Activated B cell treated with CpG ODN at 0.5 μM for 24 hours (primary cell): ENCODE measurements around the gene FBXL7. TPM values are rescaled to one million over a fixed set of nuclear protein-coding genes. Genes with fewer than 3 reads are reported as not detected.

Experiments
- ATAC-seq: fragments of 200-7000 bp; cut with Tn5 transposase; one replicate; pipeline ENCODE4 v1.10.0; 2021; ENCODE audit warnings: low read depth, mild to moderate bottlenecking, moderate library complexity
- CTCF ChIA-PET: fragments of 350-600 bp; sonication (Branson Sonifier 250); formaldehyde crosslinking; loops from one replicate; lab custom pipeline; 2021; ENCODE audit warnings: antibody characterized with exemption; lab: Charles Lee
- POLR2A ChIA-PET: fragments of 350-600 bp; sonication (Branson Sonifier 250); formaldehyde crosslinking; loops from one replicate; lab custom pipeline; 2021; ENCODE audit warnings: antibody characterized with exemption; lab: Charles Lee
- DNase-seq: peaks from one replicate; pipeline ENCODE4 v3.0.0; 2022
- H3K27ac Mint-ChIP-seq: one replicate; pipeline ENCODE4 v1.8.0; 2020; ENCODE audit warnings: mixed read lengths
- H3K27me3 Mint-ChIP-seq: one replicate; pipeline ENCODE4 v1.8.0; 2021; ENCODE audit warnings: mixed read lengths
- H3K36me3 Mint-ChIP-seq: one replicate; pipeline ENCODE4 v1.8.0; 2021; ENCODE audit warnings: low read depth, mixed read lengths
- H3K4me1 Mint-ChIP-seq: one replicate; pipeline ENCODE4 v1.8.0; 2021; ENCODE audit warnings: mixed read lengths
- H3K4me3 Mint-ChIP-seq: one replicate; pipeline ENCODE4 v1.8.0; 2020; ENCODE audit warnings: mild to moderate bottlenecking, mixed read lengths
- H3K9me3 Mint-ChIP-seq: one replicate; pipeline ENCODE4 v1.8.0; 2020; ENCODE audit warnings: mixed read lengths
- CTCF ChIP-seq: fragments of 200-600 bp; IDR thresholded peaks from one replicate; pipeline ENCODE4 v1.8.0; 2022; ENCODE audit warnings: antibody characterized with exemption, mild to moderate bottlenecking
- intact Hi-C: fragments of 100-400 bp; cut with micrococcal nuclease; formaldehyde crosslinking; loops from one replicate; pipeline ENCODE4 v1.15.1; 2024
- total RNA-seq: library from RNA; stranded (reverse); gene quantifications from 2 replicates; pipeline ENCODE4 v1.2.3, GENCODE V29; 2022

FBXL7 gene
- total RNA-seq, 1 donor from 2014 or later: not detected

DNA sequence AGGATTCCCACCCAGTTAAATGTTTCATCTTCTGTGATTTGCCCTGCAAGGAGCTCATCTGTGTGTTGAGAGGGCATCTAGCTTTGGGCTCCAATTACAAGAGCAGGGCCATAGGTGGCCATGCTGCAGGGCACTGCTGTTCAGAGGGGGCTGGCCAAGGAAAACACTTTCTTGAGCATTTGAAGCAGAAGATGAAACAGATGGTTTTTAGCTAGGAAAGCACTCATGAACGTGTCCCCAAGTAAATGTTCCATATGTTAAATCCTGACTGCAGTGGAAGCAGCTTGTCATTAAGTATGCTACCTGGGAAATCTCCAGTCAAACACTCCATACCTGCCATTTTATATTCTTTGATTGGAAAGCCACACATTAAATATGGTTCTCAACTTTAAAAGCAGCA lies 176.6 kb downstream of the FBXL7 start:
- H3K27me3 Mint-ChIP-seq: no peaks in the 10 kb centered on the region
- H3K27ac Mint-ChIP-seq: no peak overlapping the region
- ATAC-seq (no peak), DNase-seq (no peak)
- POLR2A ChIA-PET: no interaction called here
- no peak overlapping the region for H3K4me3 Mint-ChIP-seq
- H3K4me1 Mint-ChIP-seq: no peaks in the 10 kb centered on the region
- intact Hi-C loops: no loop called here
- no peak for TF ChIP-seq CTCF
- peaks cover 6% of the 10 kb centered on the region for H3K9me3 Mint-ChIP-seq
- CTCF ChIA-PET: no interaction called here
- H3K36me3 Mint-ChIP-seq: no peaks in the 10 kb centered on the region

- H3K36me3 Mint-ChIP-seq: no peaks in the 10 kb centered on the region
- intact Hi-C loops: no loop called here
- no peak for ATAC-seq
Measured at GRCh38 chr5:15679161-15679560, 179.2 kb downstream of the FBXL7 start.

GRCh38 chr5:15680455-15680854 lies 180.5 kb downstream of the FBXL7 start:
- ATAC-seq (no peak), DNase-seq (no peak)
- Mint-ChIP-seq H3K36me3 (no peaks in the 10 kb centered on the region), H3K27me3 (no peaks in the 10 kb centered on the region), H3K4me3 (no peak overlapping the region), H3K4me1 (no peaks in the 10 kb centered on the region), H3K9me3 (peaks cover 6% of the 10 kb centered on the region), H3K27ac (no peak overlapping the region)
- ChIA-PET POLR2A (no interaction called here), CTCF (no interaction called here)
- TF ChIP-seq CTCF: no peak
- intact Hi-C loops: no loop called here

More at GRCh38 chr5:15679161-15679560, 179.2 kb downstream of the FBXL7 start:
- H3K9me3 Mint-ChIP-seq: peaks cover 6% of the 10 kb centered on the region
- no peaks in the 10 kb centered on the region for H3K27me3 Mint-ChIP-seq
- H3K4me1 Mint-ChIP-seq: no peaks in the 10 kb centered on the region
- POLR2A ChIA-PET: no interaction called here
- TF ChIP-seq CTCF: no peak
- no peak for DNase-seq
- no peak overlapping the region for H3K4me3 Mint-ChIP-seq
- H3K27ac Mint-ChIP-seq: no peak overlapping the region
- CTCF ChIA-PET: no interaction called here

GRCh38 chr5:15682122-15682521 lies 182.1 kb downstream of the FBXL7 start:
- no peak for ATAC-seq
- no peak overlapping the region for H3K27ac Mint-ChIP-seq
- no peak overlapping the region for H3K4me3 Mint-ChIP-seq
- H3K9me3 Mint-ChIP-seq: peaks cover 3% of the 10 kb centered on the region
- intact Hi-C loops: no loop called here
- CTCF ChIA-PET: no interaction called here
- no peaks in the 10 kb centered on the region for H3K27me3 Mint-ChIP-seq
- no peaks in the 10 kb centered on the region for H3K4me1 Mint-ChIP-seq
- DNase-seq: no peak
- H3K36me3 Mint-ChIP-seq: no peaks in the 10 kb centered on the region
- TF ChIP-seq CTCF: no peak
- POLR2A ChIA-PET: no interaction called here

DNA sequence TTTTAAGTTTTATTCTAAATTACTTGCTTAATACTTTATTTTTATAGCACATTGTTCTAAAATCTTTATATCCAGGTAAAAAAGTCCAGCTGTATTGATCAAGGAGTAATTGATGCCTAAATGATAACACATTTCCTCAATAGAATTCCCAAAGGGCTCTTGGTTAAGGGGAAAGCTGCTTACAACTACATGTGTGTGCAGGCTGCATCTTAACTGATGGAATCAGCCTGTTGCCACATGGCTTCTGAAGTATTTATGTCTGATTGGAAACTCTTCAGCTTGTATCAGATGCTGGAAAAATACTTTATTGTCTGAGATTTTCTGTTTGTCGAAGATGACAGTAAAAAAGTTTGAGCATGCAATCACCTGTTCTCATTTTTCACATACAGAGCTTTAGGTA lies 182.6 kb downstream of the FBXL7 start:
- Mint-ChIP-seq H3K27me3 (no peaks in the 10 kb centered on the region), H3K9me3 (peaks cover 3% of the 10 kb centered on the region), H3K4me3 (no peak overlapping the region), H3K27ac (no peak overlapping the region), H3K4me1 (no peaks in the 10 kb centered on the region), H3K36me3 (no peaks in the 10 kb centered on the region)
- POLR2A ChIA-PET: no interaction called here
- intact Hi-C loops: no loop called here
- DNase-seq (no peak), ATAC-seq (no peak)
- TF ChIP-seq CTCF: no peak
- CTCF ChIA-PET: no interaction called here
